GM21423 (cell line): ENCODE measurements around the gene EHD1.

Experiments
- ATAC-seq: cut with Tn5 transposase; IDR thresholded peaks from one replicate; pipeline ENCODE4 v1.9.1; 2021; ENCODE audit warnings: mild to moderate bottlenecking, moderate library complexity; ENCODE audit not compliant: unreplicated experiment

EHD1 gene

DNA sequence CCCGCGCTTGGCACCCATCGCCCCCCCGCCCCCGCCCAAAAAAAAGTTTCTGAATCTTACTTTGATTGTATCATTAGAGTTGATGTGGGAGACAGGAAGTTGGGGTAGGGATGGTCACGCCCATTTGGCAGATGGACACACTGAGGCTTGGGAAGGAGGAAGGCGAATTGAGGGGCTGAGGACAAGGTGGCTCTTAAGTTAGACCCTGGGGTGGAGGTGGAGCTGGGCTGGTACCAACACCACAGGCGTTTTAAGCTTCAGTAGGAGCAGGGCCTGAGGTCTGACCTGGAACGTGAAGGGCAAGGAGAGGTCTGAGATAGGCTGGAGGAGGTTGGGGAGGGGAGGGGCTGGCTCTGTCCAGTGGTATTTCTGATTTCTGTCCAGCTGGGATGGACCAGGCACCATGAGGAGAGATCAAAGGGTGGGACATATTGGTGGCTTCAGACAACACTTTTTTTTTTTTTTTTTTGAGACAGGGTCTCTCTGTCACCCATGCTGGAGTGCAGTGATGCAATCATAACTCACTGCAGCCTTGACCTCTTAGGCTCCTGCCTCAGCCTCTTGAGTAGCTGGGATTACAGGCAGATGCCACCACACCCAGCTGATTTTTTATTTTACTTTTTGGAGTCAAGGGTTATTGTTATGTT lies 33.2 kb downstream of the EHD1 start:
- ATAC-seq, result no peak

DNA sequence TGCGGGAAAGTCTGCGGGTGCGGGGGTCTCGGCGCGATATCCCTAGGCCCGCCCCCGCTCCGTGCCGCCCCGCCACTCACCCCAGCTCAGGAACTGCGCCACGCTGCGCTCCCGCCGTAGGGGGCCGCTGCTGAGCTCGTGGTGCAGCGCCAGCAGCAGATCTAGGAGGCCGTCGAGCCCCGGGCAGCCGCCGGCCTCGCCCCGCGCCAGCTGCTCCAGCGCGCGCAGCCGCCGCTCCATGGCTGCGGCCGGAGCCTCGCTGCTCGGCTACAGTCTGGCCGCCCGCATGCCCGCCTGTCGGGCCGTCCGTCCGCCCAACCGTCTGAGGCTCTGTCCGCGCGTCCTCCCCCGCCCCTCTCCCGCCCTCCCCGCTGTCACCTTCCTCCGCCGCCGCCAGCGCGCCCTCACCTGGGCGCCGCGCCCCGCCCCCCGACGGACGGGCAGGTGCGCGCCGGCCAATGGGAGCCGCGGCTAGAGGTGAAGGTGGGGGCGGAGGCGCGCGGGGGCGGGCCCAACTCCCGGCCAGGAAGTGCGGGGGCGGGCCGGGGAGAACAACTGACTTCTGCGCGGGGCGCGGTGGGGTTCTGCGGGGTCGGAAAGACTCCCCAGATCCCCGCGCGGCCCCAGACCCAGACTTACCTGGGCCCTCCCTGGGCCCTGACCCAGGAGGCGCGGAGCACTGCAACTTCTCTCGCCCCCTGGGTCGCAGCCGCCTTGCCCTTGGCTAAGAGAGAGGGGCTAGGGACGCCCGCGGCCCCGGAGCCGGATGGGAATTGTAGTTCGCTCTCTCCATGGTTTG lies 33.9 kb downstream of the EHD1 start, which contains the start of gene CDC42BPG:
Gene CDC42BPG (minus strand): TSS at position 324 of the 799 bp plus-strand sequence. CDS start 84 bp downstream, at position 240.
- ATAC-seq, result no peak

DNA sequence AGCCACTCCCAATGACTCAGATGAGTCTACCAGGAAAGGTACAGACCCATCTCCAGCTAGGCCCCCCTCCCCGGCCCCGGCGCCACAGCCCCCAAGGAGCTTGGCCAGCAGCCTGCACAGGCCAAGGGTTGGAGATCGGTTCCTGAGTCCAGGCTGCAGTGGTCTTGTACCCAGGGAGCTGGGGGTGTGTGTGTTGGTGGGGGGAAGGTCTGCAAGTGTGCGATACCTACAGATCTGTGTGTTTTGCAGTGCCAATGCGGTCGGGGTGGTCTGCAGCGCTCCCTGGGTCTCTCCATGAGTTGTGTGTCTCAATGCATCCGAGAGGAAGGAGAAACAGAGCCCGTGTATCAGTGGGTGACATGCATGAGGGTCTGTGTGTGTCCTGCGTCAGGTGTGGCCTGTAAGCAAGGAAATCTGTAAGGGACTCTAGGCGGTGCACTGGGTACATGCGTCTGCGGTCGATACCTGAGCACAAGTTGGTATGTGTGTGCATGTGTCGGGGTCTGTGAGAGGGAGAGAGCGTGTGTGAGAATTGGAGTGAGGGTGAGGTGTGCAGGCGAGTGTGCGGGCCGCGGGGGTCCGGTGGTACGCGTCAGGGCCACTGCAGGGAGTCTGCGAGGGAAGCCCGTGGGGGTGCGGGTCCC lies 34.6 kb downstream of the EHD1 start:
- no peak for ATAC-seq

DNA sequence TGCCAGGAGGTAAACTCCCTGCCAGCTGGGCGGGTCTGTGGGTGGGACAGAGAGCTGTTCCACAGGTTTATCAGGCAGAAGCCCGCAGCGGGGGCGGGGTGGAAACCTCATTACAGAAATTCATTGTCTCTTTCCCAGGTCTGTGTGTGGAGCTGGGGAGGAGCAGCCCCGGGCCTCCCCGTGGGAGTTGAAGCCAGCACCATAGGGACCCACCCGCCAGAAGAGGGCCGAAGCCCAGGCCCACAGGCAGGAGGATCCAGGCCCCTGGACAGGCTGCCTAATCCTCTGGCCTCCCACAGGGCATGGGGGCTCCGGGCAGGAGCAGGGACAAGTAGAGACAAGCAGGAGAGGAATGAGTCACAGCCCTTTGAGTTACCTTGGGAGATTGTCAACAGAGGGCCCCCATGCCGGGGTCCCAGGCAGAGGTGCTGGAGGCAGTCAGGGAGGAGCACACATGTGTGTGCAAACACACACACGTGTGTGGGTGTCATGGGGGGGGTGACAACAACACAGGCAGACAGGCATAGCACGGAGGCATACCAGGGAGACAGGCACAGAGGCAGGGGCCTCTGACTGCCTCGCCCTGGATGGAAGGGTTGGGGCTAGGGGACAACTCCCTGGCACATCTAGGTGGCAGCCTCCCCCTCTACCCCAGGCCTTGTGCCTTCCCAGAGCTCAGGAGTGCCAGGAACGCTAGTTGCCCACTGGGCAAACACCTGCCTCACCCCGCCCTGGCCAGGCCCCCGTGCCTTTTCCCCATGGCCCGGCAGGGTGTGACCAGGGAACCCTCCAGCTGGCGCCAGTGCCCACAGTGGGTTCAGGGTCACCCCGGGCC lies 35.4 kb downstream of the EHD1 start:
- no peak for ATAC-seq

DNA sequence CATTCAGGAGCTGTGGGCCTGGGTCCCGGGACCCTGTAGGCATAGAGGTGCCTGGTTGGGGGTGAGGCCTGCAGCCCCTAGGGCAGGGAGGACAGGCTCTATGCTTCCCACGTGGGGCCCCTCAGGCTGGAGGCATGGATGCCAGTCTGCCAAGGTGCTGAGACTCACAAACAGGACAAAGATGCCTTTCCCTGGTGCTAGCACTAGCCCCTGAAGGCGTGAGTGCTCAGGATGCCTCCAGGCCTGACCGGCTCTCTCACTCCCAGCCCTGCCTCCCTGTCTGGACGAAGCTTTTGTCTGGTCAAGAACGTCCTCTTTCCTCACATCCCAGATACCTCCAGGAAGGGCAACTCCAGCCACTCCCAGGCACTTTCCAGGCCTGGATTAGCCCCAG lies 36.1 kb downstream of the EHD1 start:
- ATAC-seq, result no peak

DNA sequence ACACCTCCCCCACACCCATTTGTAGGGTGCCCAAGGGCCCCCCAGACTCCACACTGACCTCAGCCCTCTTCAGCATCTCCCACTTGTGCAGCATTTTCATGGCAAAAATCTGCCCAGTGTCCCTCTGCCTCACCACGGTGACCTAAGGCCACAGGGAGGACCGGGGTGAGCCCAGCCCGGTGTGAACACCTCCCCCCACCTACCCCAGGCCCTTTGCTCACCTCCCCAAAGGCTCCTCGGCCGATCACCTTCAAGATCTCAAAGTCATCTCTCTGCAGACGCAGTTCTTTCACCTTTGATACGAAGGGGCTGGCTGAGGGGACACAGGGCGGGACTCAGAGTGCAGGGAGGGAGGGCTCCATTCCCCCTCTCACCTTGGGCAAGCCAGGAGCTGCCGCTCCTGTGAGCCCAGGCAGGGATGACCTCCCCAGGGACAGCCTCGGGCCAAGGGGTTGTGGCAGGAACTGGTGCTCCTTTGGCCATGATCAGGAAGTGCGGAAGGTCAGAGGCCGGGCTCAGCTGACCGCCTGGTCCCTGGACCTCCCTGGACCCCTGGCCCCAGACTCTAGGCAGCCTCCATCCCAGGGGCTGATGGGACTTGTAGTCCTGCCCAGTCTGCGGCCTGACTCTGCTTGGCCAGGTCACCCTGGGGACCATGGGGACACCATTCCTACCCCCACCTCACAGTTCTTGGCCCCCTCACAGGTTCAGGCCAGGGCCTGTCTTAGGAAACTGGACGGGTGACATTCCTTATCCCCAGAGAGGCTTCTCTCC lies 36.6 kb downstream of the EHD1 start:
- no peak for ATAC-seq

DNA sequence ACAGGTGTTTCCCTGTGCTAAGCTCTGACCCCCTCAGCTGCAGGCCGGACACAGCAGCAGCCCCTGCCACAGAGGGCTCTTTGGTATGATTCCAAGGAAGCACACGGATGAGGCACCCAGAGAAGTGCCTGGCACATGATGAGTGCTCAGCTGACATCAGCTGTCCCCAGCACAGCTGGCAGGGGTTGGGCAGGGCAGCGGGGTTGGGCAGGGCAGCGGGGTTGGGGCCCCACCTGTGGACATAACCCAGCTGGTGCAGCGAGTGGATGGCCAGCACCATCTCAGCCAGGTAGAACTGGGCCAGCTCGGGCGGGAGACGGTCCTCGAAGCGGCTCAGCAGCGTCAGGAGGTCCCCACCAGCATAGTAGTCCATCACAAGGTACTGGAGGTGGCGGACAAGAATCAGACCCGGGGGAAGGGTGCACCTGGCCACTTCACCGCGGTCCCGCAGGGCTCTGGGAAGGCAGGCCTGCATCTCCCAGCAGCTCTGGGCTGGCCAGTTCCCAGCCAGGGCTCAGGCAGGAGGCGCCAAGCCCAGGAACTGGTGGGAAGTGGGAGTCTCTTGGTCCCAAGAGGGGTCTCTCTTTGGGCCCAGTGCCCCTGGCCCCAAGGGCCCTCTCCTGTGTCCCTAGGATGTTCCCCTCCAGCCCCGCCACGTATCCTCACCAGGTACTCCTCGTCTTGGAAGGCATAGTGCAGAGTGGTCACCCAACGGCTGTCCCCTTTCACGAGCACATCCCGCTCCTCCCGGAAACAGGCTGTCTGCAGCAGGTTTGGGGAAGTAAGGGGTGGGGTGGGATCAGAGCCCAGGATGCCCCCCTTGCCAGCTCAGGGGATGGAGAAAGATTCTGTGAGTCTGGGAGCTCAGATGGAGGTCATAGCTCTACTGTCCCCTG lies 38.3 kb downstream of the EHD1 start:
- no peak for ATAC-seq

DNA sequence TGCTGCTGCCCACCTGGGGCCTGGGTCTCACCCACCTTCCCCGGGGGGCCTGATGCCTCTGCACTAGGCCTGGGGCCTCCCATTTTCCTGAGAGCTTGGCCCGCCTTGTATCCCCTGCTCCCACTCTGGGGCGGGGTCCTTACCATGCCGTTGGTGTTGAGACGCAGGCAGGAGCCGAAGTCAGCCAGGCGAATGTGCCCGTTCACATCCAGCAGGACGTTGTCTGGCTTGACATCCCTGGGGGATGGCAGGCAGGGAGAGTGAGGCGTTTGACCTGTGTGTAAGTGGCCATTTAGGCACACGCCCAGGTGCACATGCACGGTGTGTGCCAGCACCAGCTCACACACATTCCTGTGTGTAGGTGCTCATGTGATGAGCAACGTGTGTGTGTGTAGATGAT lies 39.1 kb downstream of the EHD1 start:
- no peak for ATAC-seq

DNA sequence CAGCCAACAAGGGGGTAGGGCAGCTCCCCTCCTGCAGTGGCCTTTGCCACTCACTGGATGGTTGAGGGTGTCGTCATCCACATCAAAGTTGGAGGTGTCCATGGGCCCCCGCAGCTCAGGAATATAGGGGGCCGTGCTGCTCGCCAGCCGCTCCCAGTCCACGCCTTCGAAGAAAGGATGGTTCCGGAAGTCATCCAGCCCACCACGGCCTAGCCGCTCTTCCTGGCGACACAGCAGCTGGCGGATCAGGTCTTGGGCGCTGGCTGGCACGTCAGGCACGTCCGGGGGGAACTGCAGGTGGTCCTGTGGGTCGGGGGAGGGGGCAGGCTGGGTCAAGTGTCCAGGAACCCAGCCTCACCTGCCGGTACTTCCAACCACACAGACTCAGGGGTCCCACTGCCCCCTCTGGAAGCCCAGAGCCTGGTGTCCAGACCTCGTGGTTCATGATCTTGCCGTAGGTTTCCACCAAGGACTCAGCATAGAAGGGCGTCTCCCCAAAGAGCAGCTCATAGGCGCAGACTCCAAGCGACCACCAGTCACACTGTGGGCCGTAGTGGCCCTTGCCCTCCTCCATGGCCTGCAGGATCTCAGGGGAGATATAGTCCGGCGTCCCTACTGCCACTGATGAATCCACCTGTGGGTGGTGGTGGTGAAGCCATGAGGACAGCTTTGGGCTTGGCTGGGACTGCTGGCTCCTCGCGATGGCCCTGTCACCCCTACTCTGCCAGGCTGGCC lies 39.7 kb downstream of the EHD1 start:
- ATAC-seq, result no peak

DNA sequence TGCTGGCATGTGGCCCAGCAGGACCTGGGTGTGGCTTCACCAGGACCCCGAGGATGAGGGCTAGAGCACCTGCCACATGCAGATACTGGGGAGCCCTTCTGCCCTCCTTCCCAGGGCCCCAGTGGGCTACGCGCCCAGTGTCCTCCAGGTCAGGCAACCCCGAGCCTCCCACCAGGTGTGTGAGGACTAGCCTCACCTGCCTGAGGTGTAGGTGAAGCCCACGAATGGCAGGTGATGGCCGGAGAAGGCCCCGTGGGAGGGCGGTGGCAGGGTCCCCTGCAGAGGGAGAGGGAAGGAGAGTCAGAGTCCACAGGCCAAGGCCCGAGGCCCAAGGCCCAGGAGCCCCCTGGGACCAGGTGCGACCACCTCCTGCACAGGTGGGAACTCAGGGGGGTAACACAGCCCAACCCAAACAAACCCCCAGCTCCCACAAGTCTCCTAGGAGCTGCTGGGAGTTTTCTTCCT lies 40.5 kb downstream of the EHD1 start:
- ATAC-seq, result no peak

DNA sequence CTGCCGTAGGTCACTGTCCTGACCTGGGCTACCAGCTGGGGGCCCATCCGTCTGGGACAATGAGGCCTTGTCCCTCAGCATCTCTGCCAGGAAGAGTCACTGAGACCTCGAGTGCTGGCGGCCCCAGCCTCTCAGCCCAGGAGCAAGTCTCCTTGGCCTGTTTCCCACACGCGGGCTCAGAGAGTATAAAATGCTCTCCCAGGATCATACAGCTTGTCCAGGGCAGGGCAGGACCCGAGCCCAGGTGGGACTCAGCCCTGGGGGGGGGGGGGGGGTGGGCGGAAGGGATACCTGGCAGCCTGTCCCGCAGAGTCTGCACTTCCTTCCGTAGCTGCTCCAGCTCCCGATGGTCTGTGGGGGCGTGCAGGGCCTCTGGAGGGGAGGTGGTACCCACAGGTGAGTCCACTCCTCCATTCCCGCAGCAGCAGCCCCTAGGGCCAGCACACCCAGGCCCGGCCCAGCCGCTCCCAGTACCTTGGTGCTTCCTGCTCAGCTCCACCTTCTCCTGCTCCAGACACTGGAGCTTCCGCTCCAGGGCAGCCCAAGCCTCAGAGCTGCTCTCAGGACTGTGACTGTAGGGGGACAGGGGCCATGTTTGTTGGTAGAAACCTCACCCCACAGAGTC lies 41.9 kb downstream of the EHD1 start:
- ATAC-seq, result no peak

DNA sequence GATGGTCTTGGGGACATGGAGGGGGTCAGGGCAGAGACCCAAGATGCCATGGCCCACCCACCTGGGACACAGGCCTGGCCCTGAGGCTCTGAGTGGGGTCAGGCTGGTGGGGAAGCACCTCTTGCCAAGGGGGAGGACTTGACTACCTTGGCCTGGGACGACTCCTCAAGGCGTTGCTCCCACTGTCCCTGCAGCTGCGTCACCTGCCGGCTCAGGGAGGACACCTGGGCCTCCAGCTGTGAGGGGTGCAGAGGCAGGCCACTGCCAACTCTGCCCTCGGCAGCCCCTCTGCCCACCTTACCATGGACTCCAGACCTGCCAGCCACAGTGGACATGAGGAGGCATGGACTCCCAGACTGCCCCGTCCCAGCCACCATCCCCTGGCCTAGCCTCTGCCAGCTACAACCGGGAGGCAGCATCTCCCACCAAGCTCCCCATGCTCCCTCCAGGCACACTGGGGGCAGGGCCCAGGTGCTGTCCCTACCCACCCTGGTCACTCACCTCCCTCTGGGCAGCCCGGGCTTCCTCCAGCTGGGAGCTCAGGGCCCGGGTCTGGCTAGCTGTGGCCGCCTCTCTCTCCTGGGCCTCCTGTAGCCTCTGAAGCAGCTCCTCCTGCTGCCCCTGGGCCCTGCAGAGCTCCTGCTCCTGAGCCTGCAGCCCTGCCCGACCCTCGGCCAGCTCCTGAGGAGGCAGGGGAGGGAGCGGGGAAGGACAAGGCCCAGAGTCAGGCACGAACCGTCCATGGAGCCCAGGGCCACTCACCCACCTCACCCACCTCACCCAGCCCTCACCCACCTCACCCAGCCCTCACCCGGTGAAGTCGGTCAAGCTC lies 42.6 kb downstream of the EHD1 start:
- no peak for ATAC-seq

DNA sequence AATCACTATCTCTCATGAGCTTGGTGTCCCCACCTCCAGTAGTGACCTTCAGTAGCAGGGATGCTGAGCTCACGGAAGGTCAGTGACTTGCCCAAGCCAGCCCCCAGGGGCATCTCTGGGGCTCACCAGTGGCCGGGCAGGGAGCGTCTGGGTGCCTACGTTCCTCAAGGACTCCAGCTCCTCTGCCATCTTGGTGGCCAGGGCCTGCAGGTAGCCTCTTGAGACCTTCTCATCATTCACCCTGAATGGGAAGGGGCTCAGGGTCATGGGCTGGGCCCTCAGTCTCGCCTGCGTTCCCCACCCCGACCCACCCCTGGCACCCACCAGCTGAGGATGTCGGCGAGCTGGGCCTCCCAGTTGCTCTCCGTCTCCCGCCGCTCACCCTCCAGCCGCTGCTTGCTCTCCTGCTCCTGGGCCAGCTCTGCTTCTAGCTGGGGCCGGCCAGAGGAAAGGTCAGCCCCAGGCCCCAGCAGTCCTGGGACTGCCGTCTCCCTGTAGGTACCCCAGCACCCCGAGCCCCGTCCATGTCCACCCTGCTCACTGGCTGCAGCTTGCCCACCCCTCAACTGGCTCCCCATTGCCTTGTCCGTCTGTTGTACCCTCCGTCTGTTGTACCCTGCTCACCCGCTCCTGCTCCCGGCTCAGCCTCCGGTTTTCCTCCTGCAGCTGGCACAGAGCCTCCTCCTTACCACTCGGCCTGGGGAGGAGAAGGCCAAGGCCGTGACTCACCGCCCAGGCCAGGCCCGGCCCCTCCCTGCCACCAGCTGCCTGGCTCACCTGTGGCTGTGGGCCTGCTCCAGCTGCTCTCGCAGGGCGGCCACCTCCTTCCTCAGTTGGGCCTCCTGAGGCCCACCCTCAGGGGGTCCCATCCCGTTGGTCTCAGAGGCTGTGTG lies 43.5 kb downstream of the EHD1 start:
- ATAC-seq, result no peak

DNA sequence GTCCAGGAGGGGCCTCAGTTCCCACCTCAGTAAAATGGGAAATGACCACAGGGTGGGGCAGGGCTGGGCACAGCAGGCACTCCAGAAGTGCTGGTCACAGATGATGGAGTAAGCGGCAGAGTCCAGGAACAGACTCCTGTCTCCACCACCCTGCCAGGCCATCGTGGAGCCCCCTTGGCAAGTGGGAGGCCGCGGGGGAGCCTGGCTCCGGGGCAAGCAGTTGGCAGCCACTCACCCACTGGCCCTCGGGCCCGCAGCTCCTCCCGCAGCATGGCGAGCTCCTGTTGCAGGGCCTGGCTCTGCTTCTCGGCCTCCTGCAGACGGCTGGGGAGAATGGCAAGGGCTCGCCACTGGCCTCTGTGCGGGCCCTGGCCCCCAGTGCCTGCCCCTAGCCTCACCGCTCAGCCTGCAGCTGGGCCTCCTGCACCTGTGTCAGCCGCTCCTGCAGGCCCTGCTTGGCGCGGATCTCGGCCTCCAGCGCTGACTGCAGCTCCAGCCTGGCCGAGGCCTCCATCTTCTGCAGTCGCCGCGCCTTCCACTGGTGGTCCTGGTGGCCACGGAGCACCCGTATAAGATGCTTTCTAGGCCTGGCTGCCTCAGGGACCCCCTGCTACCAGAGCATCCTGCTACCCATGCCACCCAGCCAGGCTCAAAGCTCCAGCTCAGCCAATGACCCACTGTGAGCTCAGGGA lies 44.2 kb downstream of the EHD1 start:
- no peak for ATAC-seq

DNA sequence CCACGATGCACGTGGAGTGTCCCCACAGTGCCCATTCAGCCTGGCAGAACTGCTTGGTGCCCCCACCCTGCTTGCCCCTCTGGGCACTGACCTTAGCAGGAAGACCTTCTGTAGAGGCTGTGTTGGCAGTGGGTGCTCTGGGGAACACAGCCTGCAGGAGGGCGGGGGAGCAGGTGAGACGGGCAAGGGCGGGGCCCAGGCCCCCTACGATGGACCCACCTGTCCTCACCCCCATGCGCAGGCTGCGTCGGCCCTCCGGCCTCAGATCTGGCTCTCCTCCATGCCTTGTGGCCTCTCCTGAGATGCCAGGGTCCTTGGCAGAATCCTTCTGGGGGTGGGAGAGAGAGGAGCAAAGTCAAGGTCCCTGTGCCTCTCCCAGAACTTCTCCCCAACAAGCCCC lies 44.9 kb downstream of the EHD1 start:
- no peak for ATAC-seq

DNA sequence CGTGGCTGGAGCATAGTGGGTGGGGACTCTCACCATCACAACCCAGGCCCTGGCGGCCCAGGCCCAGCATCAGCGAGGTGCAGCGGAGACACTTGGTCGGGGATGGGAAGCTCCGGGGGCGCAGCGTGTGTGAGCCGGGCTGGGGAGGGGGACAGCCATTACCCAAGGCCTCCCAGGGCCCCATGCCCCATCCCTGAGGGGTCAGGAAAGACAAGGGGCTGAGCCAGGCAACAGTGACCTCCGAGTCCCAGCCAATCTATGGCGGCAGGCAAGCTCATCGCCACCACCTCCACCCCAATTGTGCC lies 45.3 kb downstream of the EHD1 start:
- ATAC-seq, result no peak
